Measurements from ENCODE around the gene AICDA. TPM values are rescaled to one million over a fixed set of nuclear protein-coding genes. Genes with fewer than 3 reads are reported as not detected.

AICDA gene
- total RNA-seq = not detected in 3 replicates

DNA sequence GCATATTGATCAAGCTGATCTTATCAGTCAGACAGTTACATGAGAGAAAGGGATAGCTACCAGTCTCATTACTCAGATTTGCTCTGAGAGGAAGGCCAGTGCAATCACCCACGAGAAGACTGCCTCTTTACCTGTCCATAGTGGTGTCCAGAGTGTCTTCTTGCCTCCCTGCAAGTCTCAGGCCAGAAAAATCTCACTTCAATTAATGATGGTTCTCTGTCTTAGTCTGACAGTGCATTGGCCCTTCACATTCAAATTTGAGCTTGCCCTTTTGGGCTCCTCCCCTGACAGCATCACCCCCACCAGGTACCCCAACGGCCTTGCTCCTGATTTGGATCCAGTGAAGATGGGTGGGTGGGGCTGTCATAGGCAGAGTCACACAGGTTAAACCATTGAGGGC, at the start of gene AICDA:
AICDA (minus strand) TSS at position 231 of the 400 bp plus-strand sequence; CDS start at position 139, 92 bp downstream.
- H3K27me3 Mint-ChIP-seq (ENCODE audit: low read depth) = no peaks in the 10 kb centered on the region
- TF ChIP-seq, protein P1, sequence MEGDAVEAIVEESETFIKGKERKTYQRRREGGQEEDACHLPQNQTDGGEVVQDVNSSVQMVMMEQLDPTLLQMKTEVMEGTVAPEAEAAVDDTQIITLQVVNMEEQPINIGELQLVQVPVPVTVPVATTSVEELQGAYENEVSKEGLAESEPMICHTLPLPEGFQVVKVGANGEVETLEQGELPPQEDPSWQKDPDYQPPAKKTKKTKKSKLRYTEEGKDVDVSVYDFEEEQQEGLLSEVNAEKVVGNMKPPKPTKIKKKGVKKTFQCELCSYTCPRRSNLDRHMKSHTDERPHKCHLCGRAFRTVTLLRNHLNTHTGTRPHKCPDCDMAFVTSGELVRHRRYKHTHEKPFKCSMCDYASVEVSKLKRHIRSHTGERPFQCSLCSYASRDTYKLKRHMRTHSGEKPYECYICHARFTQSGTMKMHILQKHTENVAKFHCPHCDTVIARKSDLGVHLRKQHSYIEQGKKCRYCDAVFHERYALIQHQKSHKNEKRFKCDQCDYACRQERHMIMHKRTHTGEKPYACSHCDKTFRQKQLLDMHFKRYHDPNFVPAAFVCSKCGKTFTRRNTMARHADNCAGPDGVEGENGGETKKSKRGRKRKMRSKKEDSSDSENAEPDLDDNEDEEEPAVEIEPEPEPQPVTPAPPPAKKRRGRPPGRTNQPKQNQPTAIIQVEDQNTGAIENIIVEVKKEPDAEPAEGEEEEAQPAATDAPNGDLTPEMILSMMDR (IDR thresholded peaks at IDR 0.05; ENCODE audit: unreplicated experiment) = no peak
- H3K4me1 Mint-ChIP-seq = peaks cover 15% of the 10 kb centered on the region
- H3K4me3 Mint-ChIP-seq = no peak within 1 kb of the TSS
- no peaks in the 10 kb centered on the region for H3K9me3 Mint-ChIP-seq
- no peak within 1 kb of the TSS for H3K27ac Mint-ChIP-seq
- H3K36me3 Mint-ChIP-seq = no peaks in the 10 kb centered on the region
- no peak for DNase-seq (ENCODE audit: low spot score in 2 of 2, unreplicated experiment in 2 of 2)

GRCh38 chr12:8661751-8662150, 49.1 kb upstream of the AICDA start:
- peaks cover 9% of the 10 kb centered on the region for H3K4me1 Mint-ChIP-seq
- TF ChIP-seq, protein P1 (IDR thresholded peaks at IDR 0.05; ENCODE audit: unreplicated experiment) = no peak
- no peak overlapping the region for H3K4me3 Mint-ChIP-seq
- no peak for DNase-seq (ENCODE audit: low spot score in 2 of 2, unreplicated experiment in 2 of 2)
- H3K36me3 Mint-ChIP-seq = no peaks in the 10 kb centered on the region
- H3K27ac Mint-ChIP-seq = no peak overlapping the region
- no peaks in the 10 kb centered on the region for H3K9me3 Mint-ChIP-seq
- H3K27me3 Mint-ChIP-seq (ENCODE audit: low read depth) = no peaks in the 10 kb centered on the region

- Mint-ChIP-seq H3K27ac (peak overlapping the region; percentile 58), H3K4me1 (peaks cover 9% of the 10 kb centered on the region), H3K9me3 (no peaks in the 10 kb centered on the region), H3K36me3 (no peaks in the 10 kb centered on the region), H3K4me3 (no peak overlapping the region), H3K27me3 (ENCODE audit: low read depth) (no peaks in the 10 kb centered on the region)
- TF ChIP-seq, protein P1 (IDR thresholded peaks at IDR 0.05; ENCODE audit: unreplicated experiment) = no peak
- no peak for DNase-seq (ENCODE audit: low spot score in 2 of 2, unreplicated experiment in 2 of 2)
Measured at GRCh38 chr12:8661016-8661415, 48.4 kb upstream of the AICDA start.

GRCh38 chr12:8658346-8658745, 45.7 kb upstream of the AICDA start:
- H3K4me3 Mint-ChIP-seq = no peak overlapping the region
- peak overlapping the region; percentile 85 for H3K27ac Mint-ChIP-seq
- H3K9me3 Mint-ChIP-seq = no peaks in the 10 kb centered on the region
- TF ChIP-seq, protein P1 (IDR thresholded peaks at IDR 0.05; ENCODE audit: unreplicated experiment) = no peak
- no peaks in the 10 kb centered on the region for H3K36me3 Mint-ChIP-seq
- no peaks in the 10 kb centered on the region for H3K27me3 Mint-ChIP-seq (ENCODE audit: low read depth)
- H3K4me1 Mint-ChIP-seq = peaks cover 3% of the 10 kb centered on the region
- DNase-seq (ENCODE audit: low spot score in 2 of 2, unreplicated experiment in 2 of 2) = no peak

DNA sequence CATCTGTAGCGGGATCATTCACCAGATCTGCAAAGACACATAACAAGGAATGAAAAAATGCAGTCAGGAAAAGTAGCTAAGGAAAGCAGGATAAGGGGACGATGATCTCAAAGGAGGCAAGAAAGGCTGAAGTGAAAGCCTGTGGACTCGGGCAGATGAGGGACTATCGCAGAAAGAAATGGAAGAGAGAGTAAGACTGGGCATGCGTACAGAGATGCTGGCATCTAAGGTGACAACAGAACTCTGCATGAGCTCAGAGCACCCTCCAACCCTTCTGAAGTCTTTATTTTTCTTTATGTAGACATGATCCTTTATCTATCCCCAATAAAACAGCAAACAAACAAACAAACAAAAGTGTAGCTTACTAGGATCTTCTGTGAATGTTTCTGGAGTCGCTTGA, 42.8 kb upstream of the AICDA start:
- Mint-ChIP-seq H3K36me3 (no peaks in the 10 kb centered on the region), H3K4me1 (peaks cover 3% of the 10 kb centered on the region), H3K9me3 (no peaks in the 10 kb centered on the region), H3K27me3 (ENCODE audit: low read depth) (no peaks in the 10 kb centered on the region), H3K27ac (no peak overlapping the region), H3K4me3 (no peak overlapping the region)
- TF ChIP-seq, protein P1 (IDR thresholded peaks at IDR 0.05; ENCODE audit: unreplicated experiment) = no peak
- no peak for DNase-seq (ENCODE audit: low spot score in 2 of 2, unreplicated experiment in 2 of 2)
